Upper lobe of left lung (tissue), 4 donors: ENCODE measurements around the gene PTPRN2.

ENCODE experiments used
- CTCF ChIP-seq, 6 experiments: fragments of 450-650 bp in 4 of 6; fragments of 200-600 bp in 2 of 6; sonication (generic) in 2 of 6; IDR thresholded peaks; one replicate each; pipeline ENCODE4 v1.5.1; 2016 to 2019; ENCODE audit warnings: antibody characterized with exemption in 6 of 6
- POLR2AphosphoS5 ChIP-seq, 2 donors: sonication (generic); formaldehyde crosslinking; IDR thresholded peaks; one replicate each; pipeline ENCODE4 v1.5.1; 2017; ENCODE audit warnings: antibody characterized with exemption in 2 of 2

GRCh38 chr7:158474488-158474887 is 113.1 kb downstream of the PTPRN2 start:
- TF ChIP-seq CTCF (IDR thresholded peaks at IDR 0.05) (no peak), POLR2AphosphoS5 (IDR thresholded peaks at IDR 0.05) (no peak)
